SK-N-SH (cell line): ENCODE measurements around the gene AGFG2.

Source experiments
- EP300 ChIP-seq, 2 experiments: IDR thresholded peaks; 2 replicates each; pipeline versions ENCODE4 v1.4.0 to v1.6.1; 2012; ENCODE audit warnings: borderline replicate concordance in 1 of 2, low read depth in 1 of 2, low read length in 1 of 2
- TF ChIP-seq, protein P1 (sequence below): fragments of 200-600 bp; sonication (generic); IDR thresholded peaks from 2 replicates; pipeline ENCODE4 v1.6.1; 2017; ENCODE audit warnings: antibody characterized with exemption, mild to moderate bottlenecking, moderate library complexity

DNA sequence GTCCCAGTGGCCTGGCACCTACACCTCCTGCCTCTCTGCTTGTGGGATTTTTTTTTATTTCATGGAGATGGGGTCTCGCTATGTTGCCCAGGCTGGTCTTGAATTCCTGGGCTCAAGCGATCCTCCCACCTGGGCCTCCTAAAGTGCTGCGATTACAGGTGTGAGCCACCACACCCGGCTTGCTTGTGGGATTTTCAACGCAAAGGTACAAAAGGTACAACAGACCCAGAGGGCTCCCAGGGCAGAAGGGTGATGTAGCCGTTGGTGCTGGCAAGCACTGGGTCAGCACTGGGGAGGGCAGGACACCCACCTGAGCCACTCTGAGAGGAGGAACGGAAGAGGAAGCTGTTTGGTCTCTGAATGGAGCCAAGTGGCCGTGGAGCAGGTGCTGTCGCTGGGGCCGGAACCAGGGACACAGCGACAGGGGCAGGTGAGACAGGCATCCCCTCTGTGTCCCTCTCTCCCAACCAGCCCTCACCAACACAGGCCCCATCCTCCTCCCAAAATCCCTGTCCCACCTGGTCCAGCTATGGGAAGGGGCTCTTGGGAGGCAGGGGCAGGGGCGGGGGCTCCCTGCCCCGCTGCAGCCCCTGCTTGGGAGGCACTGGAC is 37.5 kb downstream of the AGFG2 start:
- no peak for TF ChIP-seq EP300 (IDR thresholded peaks at IDR 0.05; ENCODE audit: borderline replicate concordance in 1 of 2, low read depth in 1 of 2, low read length in 1 of 2)
- TF ChIP-seq, protein P1, sequence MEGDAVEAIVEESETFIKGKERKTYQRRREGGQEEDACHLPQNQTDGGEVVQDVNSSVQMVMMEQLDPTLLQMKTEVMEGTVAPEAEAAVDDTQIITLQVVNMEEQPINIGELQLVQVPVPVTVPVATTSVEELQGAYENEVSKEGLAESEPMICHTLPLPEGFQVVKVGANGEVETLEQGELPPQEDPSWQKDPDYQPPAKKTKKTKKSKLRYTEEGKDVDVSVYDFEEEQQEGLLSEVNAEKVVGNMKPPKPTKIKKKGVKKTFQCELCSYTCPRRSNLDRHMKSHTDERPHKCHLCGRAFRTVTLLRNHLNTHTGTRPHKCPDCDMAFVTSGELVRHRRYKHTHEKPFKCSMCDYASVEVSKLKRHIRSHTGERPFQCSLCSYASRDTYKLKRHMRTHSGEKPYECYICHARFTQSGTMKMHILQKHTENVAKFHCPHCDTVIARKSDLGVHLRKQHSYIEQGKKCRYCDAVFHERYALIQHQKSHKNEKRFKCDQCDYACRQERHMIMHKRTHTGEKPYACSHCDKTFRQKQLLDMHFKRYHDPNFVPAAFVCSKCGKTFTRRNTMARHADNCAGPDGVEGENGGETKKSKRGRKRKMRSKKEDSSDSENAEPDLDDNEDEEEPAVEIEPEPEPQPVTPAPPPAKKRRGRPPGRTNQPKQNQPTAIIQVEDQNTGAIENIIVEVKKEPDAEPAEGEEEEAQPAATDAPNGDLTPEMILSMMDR = no peak
